Loucy (cell line): ENCODE results near the gene EPS8L3.
"Not testable (repeated sequence)": the region's sequence is repeated elsewhere in the genome, so short reads cannot be mapped to it uniquely, and the experiment has no call there.

Experiments
- CTCF ChIP-seq: fragments of 200-600 bp; sonication (generic); conservative IDR thresholded peaks from 2 replicates; pipeline ENCODE4 v1.5.1; 2014; ENCODE audit warnings: mild to moderate bottlenecking, antibody characterized with exemption, low read length
- EZH2phosphoT487 ChIP-seq: fragments of 200-600 bp; IDR thresholded peaks from 2 replicates; pipeline ENCODE4 v1.6.1; 2018; ENCODE audit warnings: antibody characterized with exemption, mild to moderate bottlenecking, moderate library complexity, borderline replicate concordance

- TF ChIP-seq CTCF, EZH2phosphoT487: not testable (repeated sequence)
Measured at GRCh38 chr1:109797303-109797595, 33.5 kb upstream of the EPS8L3 start.
